ENCODE results near the gene SACS. TPM values are rescaled to one million over a fixed set of nuclear protein-coding genes. Genes with fewer than 3 reads are reported as not detected.

SACS gene
- total RNA-seq, 4 donors from 2014 or later = 12.9 to 32.9 (median 23.5) TPM

DNA sequence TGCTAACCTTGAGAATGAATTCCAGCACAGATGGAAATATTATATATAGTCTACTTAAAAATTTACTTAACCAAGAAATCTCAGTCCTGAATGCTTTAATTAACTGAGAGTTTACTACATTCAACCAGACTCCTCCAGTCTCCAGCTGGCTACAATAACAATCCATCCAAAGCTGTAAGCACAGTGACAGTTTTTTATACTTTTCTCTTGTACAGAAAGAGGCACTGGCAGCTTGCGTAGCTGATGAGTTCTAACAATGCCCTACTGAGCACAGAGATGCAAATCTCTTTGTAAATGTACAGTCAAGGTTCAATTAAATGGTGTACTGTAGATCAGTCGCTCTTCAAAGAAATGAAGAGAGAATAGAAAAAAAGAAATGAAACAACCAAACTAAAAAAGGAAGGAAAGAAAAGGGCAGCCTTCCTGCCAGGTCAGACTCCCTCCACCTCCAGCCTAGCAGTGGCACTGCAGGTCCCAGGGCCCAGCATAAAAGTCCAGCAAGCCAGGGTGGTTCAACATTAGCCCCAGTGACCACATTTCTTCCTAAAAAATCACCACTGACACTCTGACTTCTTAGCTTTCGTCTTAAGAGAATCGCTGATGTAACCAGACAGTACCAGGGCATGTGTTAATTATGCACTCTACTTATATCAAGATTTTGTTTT, 88.4 kb downstream of the SACS start:
- Histone ChIP-seq H3K36me3 (peaks cover 0 to 78% (median 4%) of the 10 kb centered on the region in 3 donors), H3K4me1 (peaks cover 0 to 5% (median 0%) of the 10 kb centered on the region in 4 donors), H3K27me3 (no peaks in the 10 kb centered on the region), H3K9me3 (no peaks in the 10 kb centered on the region), H3K27ac (no peak overlapping the region), H3K4me3 (no peak overlapping the region)
- DNase-seq (ENCODE audit: low spot score in 2 of 2) = no peak
- 74 to 78% methylated on average over 4 of the region's 4 CpGs for WGBS, 2 donors
- TF ChIP-seq POLR2A (IDR thresholded peaks at IDR 0.05) (no peak), EP300 (IDR thresholded peaks at IDR 0.05) (no peak)
- TF ChIP-seq, protein P1, sequence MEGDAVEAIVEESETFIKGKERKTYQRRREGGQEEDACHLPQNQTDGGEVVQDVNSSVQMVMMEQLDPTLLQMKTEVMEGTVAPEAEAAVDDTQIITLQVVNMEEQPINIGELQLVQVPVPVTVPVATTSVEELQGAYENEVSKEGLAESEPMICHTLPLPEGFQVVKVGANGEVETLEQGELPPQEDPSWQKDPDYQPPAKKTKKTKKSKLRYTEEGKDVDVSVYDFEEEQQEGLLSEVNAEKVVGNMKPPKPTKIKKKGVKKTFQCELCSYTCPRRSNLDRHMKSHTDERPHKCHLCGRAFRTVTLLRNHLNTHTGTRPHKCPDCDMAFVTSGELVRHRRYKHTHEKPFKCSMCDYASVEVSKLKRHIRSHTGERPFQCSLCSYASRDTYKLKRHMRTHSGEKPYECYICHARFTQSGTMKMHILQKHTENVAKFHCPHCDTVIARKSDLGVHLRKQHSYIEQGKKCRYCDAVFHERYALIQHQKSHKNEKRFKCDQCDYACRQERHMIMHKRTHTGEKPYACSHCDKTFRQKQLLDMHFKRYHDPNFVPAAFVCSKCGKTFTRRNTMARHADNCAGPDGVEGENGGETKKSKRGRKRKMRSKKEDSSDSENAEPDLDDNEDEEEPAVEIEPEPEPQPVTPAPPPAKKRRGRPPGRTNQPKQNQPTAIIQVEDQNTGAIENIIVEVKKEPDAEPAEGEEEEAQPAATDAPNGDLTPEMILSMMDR (IDR thresholded peaks at IDR 0.05) = no peak

DNA sequence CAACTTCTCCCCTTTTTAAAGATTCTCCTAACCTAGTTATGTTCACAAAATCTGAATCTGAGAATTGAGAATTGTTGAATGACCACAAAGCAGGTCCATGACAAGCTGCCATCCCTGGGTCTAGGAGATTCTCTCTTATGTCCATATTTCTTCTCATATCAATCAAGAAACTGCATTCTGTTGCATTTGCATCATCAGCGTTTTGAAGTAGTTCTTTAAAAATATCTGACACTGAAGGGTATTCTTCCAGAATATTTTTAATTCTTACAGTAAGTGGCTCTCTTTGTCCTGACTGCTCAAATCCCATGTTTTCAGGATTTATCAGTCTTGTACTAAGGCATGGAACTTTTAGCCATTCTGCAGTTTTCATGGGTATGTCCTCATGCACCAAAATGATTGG, 94.3 kb downstream of the SACS start:
- H3K9me3 ChIP-seq = peaks cover 0 to 31% (median 4%) of the 10 kb centered on the region in 4 donors
- no peak for TF ChIP-seq EP300 (IDR thresholded peaks at IDR 0.05)
- no peak for TF ChIP-seq POLR2A (IDR thresholded peaks at IDR 0.05)
- TF ChIP-seq, protein P1 (IDR thresholded peaks at IDR 0.05) = no peak
- DNase-seq (ENCODE audit: low spot score in 2 of 2) = no peak
- 96 to 100% methylated on average over 1 of the region's 1 CpG for WGBS, 2 donors
- no peaks in the 10 kb centered on the region for H3K4me1 ChIP-seq
- H3K27me3 ChIP-seq = no peaks in the 10 kb centered on the region
- H3K4me3 ChIP-seq = no peak overlapping the region
- H3K27ac ChIP-seq = no peak overlapping the region
- H3K36me3 ChIP-seq = peaks cover 0 to 48% (median 4%) of the 10 kb centered on the region in 3 donors

DNA sequence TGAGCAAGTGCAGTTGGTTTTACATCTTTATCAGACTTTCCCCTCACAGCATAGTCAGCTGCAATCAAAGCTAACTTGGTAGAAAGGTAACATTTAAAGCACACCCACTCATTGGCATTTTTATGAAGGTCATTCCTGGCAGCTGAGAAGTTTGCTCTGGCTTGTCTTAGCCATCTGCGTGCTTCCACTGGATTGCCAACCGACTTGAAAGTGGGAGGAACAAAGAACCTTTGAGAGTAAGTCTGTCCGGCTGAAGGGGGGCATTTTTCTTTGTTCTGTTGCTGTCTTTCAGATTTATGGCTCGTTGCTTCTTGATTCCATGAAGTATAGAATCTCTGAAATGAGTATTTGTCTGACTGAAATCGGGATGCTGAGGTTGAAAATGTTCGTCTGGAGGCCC, 103.1 kb downstream of the SACS start:
- Histone ChIP-seq H3K27ac (no peak overlapping the region), H3K4me3 (no peak overlapping the region), H3K9me3 (peaks cover 0 to 48% (median 5%) of the 10 kb centered on the region in 4 donors), H3K4me1 (no peaks in the 10 kb centered on the region), H3K36me3 (peaks cover 0 to 22% (median 0%) of the 10 kb centered on the region in 3 donors), H3K27me3 (no peaks in the 10 kb centered on the region)
- DNase-seq (ENCODE audit: low spot score in 2 of 2) = no peak
- TF ChIP-seq EP300 (IDR thresholded peaks at IDR 0.05) (no peak), POLR2A (IDR thresholded peaks at IDR 0.05) (no peak)
- TF ChIP-seq, protein P1 (IDR thresholded peaks at IDR 0.05) = no peak
- WGBS, 2 donors = 43 to 72% methylated on average over 6 of the region's 6 CpGs

DNA sequence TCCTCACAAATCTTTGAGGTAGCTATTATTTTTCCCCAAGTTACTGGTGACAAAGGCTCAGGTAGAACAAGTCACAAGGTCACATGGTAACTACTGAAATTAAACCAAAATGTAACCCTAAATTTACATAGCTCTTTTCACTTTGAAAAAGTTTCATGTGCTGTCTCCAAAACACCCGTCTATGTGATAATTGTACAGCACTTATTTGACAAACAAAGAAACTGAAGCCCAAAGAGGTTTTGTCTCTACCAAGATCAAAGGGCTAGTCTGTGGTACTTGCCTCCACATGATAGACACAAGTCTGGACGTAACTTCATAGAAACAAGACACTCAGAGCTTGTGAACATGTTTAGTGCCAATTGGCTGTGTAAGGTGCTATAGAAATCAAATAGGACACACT, 108.3 kb downstream of the SACS start:
- no peak overlapping the region for H3K27ac ChIP-seq
- DNase-seq (ENCODE audit: low spot score in 2 of 2) = no peak
- H3K36me3 ChIP-seq = no peaks in the 10 kb centered on the region
- no peaks in the 10 kb centered on the region for H3K27me3 ChIP-seq
- WGBS, 2 donors = 76 to 85% methylated on average over 2 of the region's 2 CpGs
- no peaks in the 10 kb centered on the region for H3K9me3 ChIP-seq
- H3K4me1 ChIP-seq = peaks cover 0 to 16% (median 5%) of the 10 kb centered on the region in 4 donors
- no peak overlapping the region for H3K4me3 ChIP-seq
- TF ChIP-seq POLR2A (IDR thresholded peaks at IDR 0.05) = no peak
- TF ChIP-seq EP300 (IDR thresholded peaks at IDR 0.05) = no peak
- TF ChIP-seq, protein P1 (IDR thresholded peaks at IDR 0.05) = no peak

DNA sequence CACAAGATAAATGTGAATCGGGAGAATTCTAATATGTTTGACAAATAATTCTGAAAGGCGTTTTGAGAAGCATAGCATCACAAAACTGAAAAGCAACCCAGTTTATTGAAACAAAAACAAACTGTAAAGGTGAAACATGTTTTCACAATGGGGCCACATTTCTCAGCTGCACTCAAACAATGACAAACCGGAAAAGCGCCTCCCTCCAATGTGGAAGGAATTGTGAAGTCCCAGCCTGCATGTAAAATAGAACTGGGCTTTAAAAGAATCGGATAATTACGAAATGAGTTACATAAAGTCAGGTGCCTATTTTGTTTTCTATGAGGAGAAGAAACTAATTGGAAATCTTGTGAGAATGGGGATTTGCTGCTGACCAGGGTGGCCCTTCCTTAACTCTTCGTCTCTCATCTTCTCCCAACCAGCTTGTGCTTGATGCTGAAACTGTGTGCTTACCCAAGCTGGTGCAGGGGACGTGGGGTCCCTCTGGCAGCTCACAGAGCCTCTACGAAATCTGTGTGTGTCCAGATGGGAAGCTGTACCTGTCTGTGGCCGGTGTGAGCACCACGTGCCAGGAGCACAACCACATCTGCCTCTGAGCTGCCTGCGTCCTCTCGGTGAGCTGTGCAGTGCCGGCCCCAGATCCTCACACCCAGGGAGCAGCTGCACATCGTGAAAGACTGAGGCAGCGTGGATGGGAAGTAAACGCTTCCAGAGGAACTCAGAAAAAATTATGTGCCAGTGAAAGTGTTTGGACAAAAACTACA, 109.4 kb downstream of the SACS start:
- TF ChIP-seq EP300 (IDR thresholded peaks at IDR 0.05) = no peak
- TF ChIP-seq, protein P1 (IDR thresholded peaks at IDR 0.05) = no peak
- TF ChIP-seq POLR2A (IDR thresholded peaks at IDR 0.05) = no peak
- Histone ChIP-seq H3K9me3 (no peaks in the 10 kb centered on the region), H3K4me1 (peaks cover 0 to 25% (median 5%) of the 10 kb centered on the region in 4 donors), H3K4me3 (no peak overlapping the region), H3K27ac (no peak overlapping the region), H3K27me3 (no peaks in the 10 kb centered on the region), H3K36me3 (no peaks in the 10 kb centered on the region)
- WGBS, 2 donors = 65 to 67% methylated on average over 17 of the region's 17 CpGs
- DNase-seq (ENCODE audit: low spot score in 2 of 2) = no peak
